Stomach (tissue), 4 donors: ENCODE measurements around the gene SEPTIN5.

ENCODE experiments used
- POLR2A ChIP-seq, 4 donors: fragments of 450-650 bp; IDR thresholded peaks; one replicate each; pipeline ENCODE4 v1.6.1; 2016; ENCODE audit warnings: antibody characterized with exemption in 4 of 4, control low read depth in 2 of 4, mild to moderate bottlenecking in 1 of 4, moderate library complexity in 1 of 4
- TF ChIP-seq, protein P1 (sequence below), 7 experiments: fragments of 450-650 bp in 4 of 7; fragments of 200-600 bp in 3 of 7; sonication (generic) in 3 of 7; IDR thresholded peaks; one replicate each; pipeline ENCODE4 v1.5.1; 2016 to 2019; ENCODE audit warnings: antibody characterized with exemption in 7 of 7, control low read depth in 2 of 7, mild to moderate bottlenecking in 1 of 7

DNA sequence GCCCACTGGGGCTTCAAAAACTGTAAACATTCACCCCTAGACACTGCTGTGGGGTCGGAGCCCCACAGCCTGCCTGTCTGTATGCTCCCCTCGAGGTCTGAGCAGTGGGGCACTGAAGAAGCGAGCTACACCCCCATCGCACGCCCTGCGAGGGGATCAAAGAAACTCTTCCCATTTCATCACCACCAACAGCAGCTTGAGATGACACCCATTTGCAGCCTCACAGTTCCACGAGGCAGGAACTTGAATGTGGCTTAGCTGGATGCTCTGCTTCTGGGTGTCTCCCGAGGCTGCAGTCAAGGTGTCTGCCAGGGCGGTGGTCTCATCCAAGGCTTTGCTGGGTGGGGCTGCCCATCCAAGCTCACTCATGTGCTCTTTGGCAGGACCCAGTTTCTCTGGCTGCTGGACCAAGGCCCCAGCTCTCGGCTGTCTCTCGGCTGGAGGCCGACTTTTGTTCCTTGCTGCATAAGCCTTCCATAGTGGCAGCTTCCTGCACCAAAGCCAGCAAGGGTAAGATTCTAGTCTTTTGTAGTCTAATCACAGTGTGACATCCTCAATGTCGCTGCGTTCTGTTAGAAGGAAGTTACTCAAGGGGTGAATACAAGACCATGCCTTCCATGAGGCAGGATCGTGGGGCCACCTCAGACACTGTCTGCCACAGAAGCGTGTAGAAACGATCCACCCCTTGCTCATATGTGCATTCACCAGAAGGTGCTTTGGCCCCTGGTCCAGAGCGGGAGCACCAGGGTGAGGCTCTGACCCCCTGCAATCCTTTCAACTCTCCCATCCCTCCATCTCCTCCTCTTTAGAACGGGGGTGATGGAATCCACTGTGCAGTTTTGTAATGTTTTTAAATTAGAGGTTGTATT, 46.2 kb upstream of the SEPTIN5 start:
- TF ChIP-seq POLR2A (IDR thresholded peaks at IDR 0.05): no peak
- TF ChIP-seq, protein P1, sequence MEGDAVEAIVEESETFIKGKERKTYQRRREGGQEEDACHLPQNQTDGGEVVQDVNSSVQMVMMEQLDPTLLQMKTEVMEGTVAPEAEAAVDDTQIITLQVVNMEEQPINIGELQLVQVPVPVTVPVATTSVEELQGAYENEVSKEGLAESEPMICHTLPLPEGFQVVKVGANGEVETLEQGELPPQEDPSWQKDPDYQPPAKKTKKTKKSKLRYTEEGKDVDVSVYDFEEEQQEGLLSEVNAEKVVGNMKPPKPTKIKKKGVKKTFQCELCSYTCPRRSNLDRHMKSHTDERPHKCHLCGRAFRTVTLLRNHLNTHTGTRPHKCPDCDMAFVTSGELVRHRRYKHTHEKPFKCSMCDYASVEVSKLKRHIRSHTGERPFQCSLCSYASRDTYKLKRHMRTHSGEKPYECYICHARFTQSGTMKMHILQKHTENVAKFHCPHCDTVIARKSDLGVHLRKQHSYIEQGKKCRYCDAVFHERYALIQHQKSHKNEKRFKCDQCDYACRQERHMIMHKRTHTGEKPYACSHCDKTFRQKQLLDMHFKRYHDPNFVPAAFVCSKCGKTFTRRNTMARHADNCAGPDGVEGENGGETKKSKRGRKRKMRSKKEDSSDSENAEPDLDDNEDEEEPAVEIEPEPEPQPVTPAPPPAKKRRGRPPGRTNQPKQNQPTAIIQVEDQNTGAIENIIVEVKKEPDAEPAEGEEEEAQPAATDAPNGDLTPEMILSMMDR (IDR thresholded peaks at IDR 0.05): no peak
